Lung (tissue), 12 donors: Measurements from ENCODE around the gene NLRP1. TPM values are rescaled to one million over a fixed set of nuclear protein-coding genes. Genes with fewer than 3 reads are reported as not detected.

Source experiments
- ATAC-seq: fragments of 200-7000 bp; cut with Tn5 transposase; one replicate; pipeline ENCODE4 v1.9.1; 2020; ENCODE audit warnings: moderate number of reproducible peaks; ENCODE audit not compliant: insufficient read depth, low FRiP score
- DNase-seq, 3 donors: peaks; one replicate each; pipeline ENCODE4 v3.0.0-alpha.2; 2013 to 2017
- H3K27ac ChIP-seq, 2 donors: one replicate each; pipeline ENCODE4 v1.5.1; 2013; ENCODE audit warnings: mild to moderate bottlenecking in 2 of 2, moderate library complexity in 2 of 2, control low read depth in 1 of 2, inconsistent platforms in 1 of 2, low read depth in 1 of 2, low read length in 1 of 2
- H3K27me3 ChIP-seq, 3 donors: one replicate each; pipeline ENCODE4 v1.5.1; 2013; ENCODE audit warnings: low read length in 2 of 3; ENCODE audit not compliant: control insufficient read depth in 3 of 3, insufficient read depth in 3 of 3
- H3K36me3 ChIP-seq, 4 donors: one replicate each; pipeline ENCODE4 v1.5.1; 2013; ENCODE audit warnings: low read length in 4 of 4, mild to moderate bottlenecking in 1 of 4, moderate library complexity in 1 of 4; ENCODE audit not compliant: control insufficient read depth in 4 of 4, insufficient read depth in 4 of 4
- H3K4me1 ChIP-seq, 5 donors: one replicate each; pipeline ENCODE4 v1.5.1; 2013; ENCODE audit warnings: low read length in 5 of 5, mild to moderate bottlenecking in 2 of 5, moderate library complexity in 1 of 5; ENCODE audit not compliant: control insufficient read depth in 5 of 5, insufficient read depth in 5 of 5
- H3K4me3 ChIP-seq: one replicate; pipeline ENCODE4 v1.5.1; 2013; ENCODE audit warnings: mild to moderate bottlenecking, control low read depth, moderate library complexity
- H3K9ac ChIP-seq, 2 donors: one replicate each; pipeline ENCODE4 v1.5.1; 2013; ENCODE audit warnings: low read length in 2 of 2, control low read depth in 1 of 2; ENCODE audit not compliant: insufficient read depth in 1 of 2
- H3K9me3 ChIP-seq, 4 donors: one replicate each; pipeline ENCODE4 v1.5.1; 2013; ENCODE audit warnings: low read length in 3 of 4, mild to moderate bottlenecking in 1 of 4, moderate library complexity in 1 of 4; ENCODE audit not compliant: control insufficient read depth in 4 of 4, insufficient read depth in 3 of 4
- CTCF ChIP-seq: IDR thresholded peaks from 2 replicates; pipeline ENCODE4 v1.5.1; 2012; ENCODE audit warnings: mild to moderate bottlenecking; ENCODE audit errors: control extremely low read depth, extremely low read depth
- WGBS, 2 donors: extraction: QIAGEN DNeasy Blood & Tissue Kit; methylation state at CpG; one replicate each; pipeline ENCODE4 v1.1.7; 2013; 5-methylcytosine and 5-hydroxymethylcytosine counted together
- polyA plus RNA-seq, 2 donors: library from polyadenylated mRNA; stranded (reverse); fragments of 200-250 nt; gene quantifications; one replicate each; pipeline ENCODE4 v1.2.1, GENCODE V29; 2013
- total RNA-seq, 2 donors: library from RNA; depleted of rRNA in 1 of 2; stranded (reverse); fragments of >200 nt in 1 of 2; gene quantifications; one replicate each; pipeline ENCODE4 v1.2.1, GENCODE V29; 2014 to 2021
- donor health status: control.
- donor health status: control.
- donor health status: Bipolar disorder and iron deficiency.
- donor health status: healthy.
- donor health status: DM: yes; HTN: yes; CAD: no.

NLRP1 gene
- total and polyA plus RNA-seq, 4 donors: 14.5 to 33.1 (median 25.2) TPM

- peaks cover 23 to 61% (median 40%) of the 10 kb centered on the region in 4 donors for H3K36me3 ChIP-seq
- H3K27me3 ChIP-seq: no peaks in the 10 kb centered on the region
- no peak overlapping the region for H3K27ac ChIP-seq
- ATAC-seq: no peak
- H3K4me1 ChIP-seq: peaks cover 0 to 11% (median 9%) of the 10 kb centered on the region in 5 donors
- no peak overlapping the region for H3K4me3 ChIP-seq
- H3K9ac ChIP-seq: no peak overlapping the region
- no peak for DNase-seq
- no peaks in the 10 kb centered on the region for H3K9me3 ChIP-seq
- no peak for TF ChIP-seq CTCF
- WGBS, 2 donors: 90 to 93% methylated on average over 6 of the region's 6 CpGs
These were observed 103.3 kb downstream of the NLRP1 start for GRCh38 chr17:5480962-5481361.

- DNase-seq (no peak), ATAC-seq (no peak)
- no peak overlapping the region for H3K27ac ChIP-seq
- 95 to 97% methylated on average over 4 of the region's 4 CpGs for WGBS, 2 donors
- TF ChIP-seq CTCF: no peak
- no peaks in the 10 kb centered on the region for H3K9me3 ChIP-seq
- no peak overlapping the region for H3K9ac ChIP-seq
- no peaks in the 10 kb centered on the region for H3K27me3 ChIP-seq
- H3K36me3 ChIP-seq: peaks cover 31 to 71% (median 41%) of the 10 kb centered on the region in 4 donors
- no peak overlapping the region for H3K4me3 ChIP-seq
- H3K4me1 ChIP-seq: no peaks in the 10 kb centered on the region
These were observed 105.3 kb downstream of the NLRP1 start for GRCh38 chr17:5478992-5479391.

- Histone ChIP-seq H3K9me3 (no peaks in the 10 kb centered on the region), H3K27me3 (no peaks in the 10 kb centered on the region), H3K36me3 (peaks cover 20 to 49% (median 26%) of the 10 kb centered on the region in 4 donors), H3K4me3 (no peak overlapping the region), H3K4me1 (no peaks in the 10 kb centered on the region), H3K27ac (no peak overlapping the region), H3K9ac (no peak overlapping the region)
- WGBS, 2 donors: 94 to 95% methylated on average over 2 of the region's 2 CpGs
- TF ChIP-seq CTCF: no peak
- ATAC-seq (no peak), DNase-seq (no peak)
These were observed 110.4 kb downstream of the NLRP1 start for GRCh38 chr17:5473906-5474305.

- Histone ChIP-seq H3K9ac (no peak overlapping the region), H3K27ac (no peak overlapping the region), H3K36me3 (peaks cover 9 to 36% (median 15%) of the 10 kb centered on the region in 4 donors), H3K4me3 (no peak overlapping the region), H3K27me3 (no peaks in the 10 kb centered on the region), H3K9me3 (no peaks in the 10 kb centered on the region), H3K4me1 (peaks cover 0 to 1% (median 0%) of the 10 kb centered on the region in 5 donors)
- WGBS, 2 donors: 88 to 93% methylated on average over 3 of the region's 3 CpGs
- no peak for TF ChIP-seq CTCF
- DNase-seq: no peak
- ATAC-seq: no peak
These were observed 111.8 kb downstream of the NLRP1 start for GRCh38 chr17:5472511-5472910.
